HepG2 (cell line): Measurements from ENCODE around the gene S100A4. TPM values are rescaled to one million over a fixed set of nuclear protein-coding genes. Genes with fewer than 3 reads are reported as not detected.
A peak's percentile ranks its signal among the peaks of the same experiment; 100 is the strongest.

ENCODE experiments used
- CENPBD1 ChIP-seq: sonication (generic); formaldehyde crosslinking; IDR thresholded peaks from 2 replicates; pipeline ENCODE4 v1.8.0; 2022; ENCODE audit warnings: missing genetic modification reagents, low read depth, mild to moderate bottlenecking, borderline replicate concordance
- GPBP1L1 ChIP-seq: sonication (generic); formaldehyde crosslinking; IDR thresholded peaks from 2 replicates; pipeline ENCODE4 v1.5.0; 2020; ENCODE audit warnings: mild to moderate bottlenecking, missing genetic modification reagents
- JUN ChIP-seq: sonication (generic); formaldehyde crosslinking; IDR thresholded peaks from 2 replicates; pipeline ENCODE4 v1.4.0; 2020; ENCODE audit warnings: mild to moderate bottlenecking, missing genetic modification reagents
- RFX3 ChIP-seq: IDR thresholded peaks from 2 replicates; pipeline ENCODE4 v1.6.1; 2016; ENCODE audit warnings: missing biosample characterization, missing genetic modification reagents
- SMAD9 ChIP-seq: sonication (generic); formaldehyde crosslinking; IDR thresholded peaks from 2 replicates; pipeline ENCODE4 v1.5.1; 2020; ENCODE audit warnings: mild to moderate bottlenecking, missing genetic modification reagents
- SMC3 ChIP-seq: IDR thresholded peaks from 2 replicates; pipeline ENCODE4 v1.6.1; 2011; ENCODE audit warnings: low read length, improper control_type of control experiment
- WIZ ChIP-seq: sonication (generic); formaldehyde crosslinking; IDR thresholded peaks from 2 replicates; pipeline ENCODE4 v1.5.1; 2020; ENCODE audit warnings: mild to moderate bottlenecking, missing genetic modification reagents
- ZBTB7A ChIP-seq: sonication (generic); formaldehyde crosslinking; IDR thresholded peaks from 2 replicates; pipeline ENCODE4 v1.8.0; 2022; ENCODE audit warnings: mild to moderate bottlenecking, missing genetic modification reagents
- ZFP62 ChIP-seq: sonication (generic); formaldehyde crosslinking; IDR thresholded peaks from 2 replicates; pipeline ENCODE4 v1.4.0; 2020; ENCODE audit warnings: missing genetic modification reagents
- ZNF274 ChIP-seq: sonication (generic); formaldehyde crosslinking; IDR thresholded peaks from 2 replicates; pipeline ENCODE4 v1.5.1; 2020; ENCODE audit warnings: mild to moderate bottlenecking, missing genetic modification reagents
- ZNF329 ChIP-seq: sonication (generic); formaldehyde crosslinking; IDR thresholded peaks from 2 replicates; pipeline ENCODE4 v1.9.0; 2021; ENCODE audit warnings: low read depth, mild to moderate bottlenecking, missing genetic modification reagents
- ZNF431 ChIP-seq: sonication (generic); formaldehyde crosslinking; IDR thresholded peaks from 2 replicates; pipeline ENCODE4 v1.9.0; 2022; ENCODE audit warnings: missing genetic modification reagents, low read depth, mild to moderate bottlenecking, borderline replicate concordance
- ZNF501 ChIP-seq: sonication (generic); formaldehyde crosslinking; IDR thresholded peaks from 2 replicates; pipeline ENCODE4 v1.5.1; 2020; ENCODE audit warnings: mild to moderate bottlenecking, moderate library complexity, missing genetic modification reagents
- ZNF556 ChIP-seq: sonication (generic); formaldehyde crosslinking; IDR thresholded peaks from 2 replicates; pipeline ENCODE4 v1.4.0; 2020; ENCODE audit warnings: mild to moderate bottlenecking, missing genetic modification reagents, borderline replicate concordance
- ZNF589 ChIP-seq: sonication (generic); formaldehyde crosslinking; conservative IDR thresholded peaks from 2 replicates; pipeline ENCODE4 v1.8.0; 2022; ENCODE audit warnings: mild to moderate bottlenecking, moderate library complexity, missing genetic modification reagents
- ZNF713 ChIP-seq: sonication (generic); formaldehyde crosslinking; IDR thresholded peaks from 2 replicates; pipeline ENCODE4 v1.4.0; 2020; ENCODE audit warnings: mild to moderate bottlenecking, missing genetic modification reagents
- ZNF782 ChIP-seq: sonication (generic); formaldehyde crosslinking; IDR thresholded peaks from 2 replicates; pipeline ENCODE4 v1.4.0; 2020; ENCODE audit warnings: missing genetic modification reagents, mild to moderate bottlenecking, borderline replicate concordance
- ZNF878 ChIP-seq: sonication (generic); formaldehyde crosslinking; IDR thresholded peaks from 2 replicates; pipeline ENCODE4 v1.8.1; 2023; ENCODE audit warnings: mild to moderate bottlenecking, missing genetic modification reagents, moderate library complexity
- ZSCAN31 ChIP-seq: sonication (generic); formaldehyde crosslinking; IDR thresholded peaks from 2 replicates; pipeline ENCODE4 v1.5.0; 2020; ENCODE audit warnings: low read depth, mild to moderate bottlenecking, missing genetic modification reagents
- polyA plus RNA-seq, 8 experiments: library from polyadenylated mRNA; depleted of rRNA in 3 of 8; stranded (reverse) in 7 of 8; unstranded in 1 of 8; fragments of >200 nt; fragmentation: Illumina TruSeq in 4 of 8; extraction: Trizol in 4 of 8; gene quantifications; 2 replicates each; pipeline versions ENCODE4 v1.2.1 to v1.2.3, GENCODE V29; 2011 to 2016; ENCODE audit warnings: low read depth in 4 of 8, missing spikeins in 1 of 8, mixed read lengths in 1 of 8; ENCODE audit not compliant: insufficient read depth in 1 of 8
- total RNA-seq, 5 experiments: library from RNA; depleted of rRNA; stranded (reverse); fragments of >200 nt; fragmentation: Illumina TruSeq; extraction: Trizol; gene quantifications; 2 replicates each; pipeline ENCODE4 v1.2.3, GENCODE V29; 2016; ENCODE audit warnings: low read depth in 1 of 5
- TF ChIP-seq, protein P1 (sequence below): sonication (generic); formaldehyde crosslinking; IDR thresholded peaks from 2 replicates; pipeline ENCODE4 v1.9.0; 2022; ENCODE audit warnings: missing genetic modification reagents, mild to moderate bottlenecking, borderline replicate concordance
- TF ChIP-seq, protein P2 (sequence below): sonication (generic); formaldehyde crosslinking; IDR thresholded peaks from 2 replicates; pipeline ENCODE4 v1.8.1; 2023; ENCODE audit warnings: mild to moderate bottlenecking, missing genetic modification reagents
- TF ChIP-seq, protein P3 (sequence below): IDR thresholded peaks from 2 replicates; pipeline ENCODE4 v1.6.1; 2016; ENCODE audit warnings: mild to moderate bottlenecking

S100A4 gene
- total and polyA plus RNA-seq, 2 of the 13 experiments (the other 11 are each of a cell fraction or from before 2014, with no cell fraction given): 12.9 to 20.2 TPM

DNA sequence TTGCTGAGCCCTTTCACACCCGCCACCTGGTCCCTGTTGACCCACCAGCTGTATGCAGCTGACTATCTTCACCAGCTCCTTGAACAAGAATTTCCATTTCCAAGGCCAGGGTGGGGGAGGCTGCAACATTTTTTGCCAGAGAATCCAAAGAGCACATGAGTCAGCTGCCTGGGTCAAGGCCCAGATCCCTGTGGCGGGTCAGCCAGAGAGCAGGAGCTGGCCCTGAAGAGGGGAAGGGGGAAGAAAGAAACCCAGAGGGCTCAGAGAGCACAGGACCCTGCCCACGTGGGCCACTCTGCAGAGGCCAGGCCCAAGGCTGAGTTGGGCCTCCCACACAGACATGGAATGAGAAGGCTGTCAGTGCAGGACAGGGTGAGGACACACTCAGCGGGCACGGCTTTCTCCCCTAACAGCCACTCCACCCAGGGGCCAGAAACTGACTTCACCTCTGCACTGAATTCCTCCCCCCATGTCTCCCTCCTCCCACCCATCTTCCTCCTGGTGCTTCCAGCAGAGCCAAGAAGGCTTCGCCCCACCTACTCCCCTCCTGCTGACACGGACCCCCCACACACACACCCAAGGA lies 38.7 kb downstream of the S100A4 start (continued):
- no peak for TF ChIP-seq WIZ (CRISPR knock-in tag)
- TF ChIP-seq ZNF556 (CRISPR knock-in tag): no peak
- no peak for TF ChIP-seq ZNF501 (CRISPR knock-in tag)
- no peak for TF ChIP-seq RFX3 (CRISPR knock-in tag)
- TF ChIP-seq ZNF329: no peak
- TF ChIP-seq ZFP62 (CRISPR knock-in tag): no peak
- TF ChIP-seq, protein P1, sequence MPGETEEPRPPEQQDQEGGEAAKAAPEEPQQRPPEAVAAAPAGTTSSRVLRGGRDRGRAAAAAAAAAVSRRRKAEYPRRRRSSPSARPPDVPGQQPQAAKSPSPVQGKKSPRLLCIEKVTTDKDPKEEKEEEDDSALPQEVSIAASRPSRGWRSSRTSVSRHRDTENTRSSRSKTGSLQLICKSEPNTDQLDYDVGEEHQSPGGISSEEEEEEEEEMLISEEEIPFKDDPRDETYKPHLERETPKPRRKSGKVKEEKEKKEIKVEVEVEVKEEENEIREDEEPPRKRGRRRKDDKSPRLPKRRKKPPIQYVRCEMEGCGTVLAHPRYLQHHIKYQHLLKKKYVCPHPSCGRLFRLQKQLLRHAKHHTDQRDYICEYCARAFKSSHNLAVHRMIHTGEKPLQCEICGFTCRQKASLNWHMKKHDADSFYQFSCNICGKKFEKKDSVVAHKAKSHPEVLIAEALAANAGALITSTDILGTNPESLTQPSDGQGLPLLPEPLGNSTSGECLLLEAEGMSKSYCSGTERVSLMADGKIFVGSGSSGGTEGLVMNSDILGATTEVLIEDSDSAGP (CRISPR knock-in tag): peak; percentile 15; the same call in 1 of the 2 replicates
- TF ChIP-seq CENPBD1 (CRISPR knock-in tag): no peak
- no peak for TF ChIP-seq ZNF782 (CRISPR knock-in tag)
- TF ChIP-seq SMAD9: no peak
- TF ChIP-seq ZNF713 (CRISPR knock-in tag): no peak
- TF ChIP-seq SMC3: no peak
- no peak for TF ChIP-seq ZNF878 (CRISPR knock-in tag)
- TF ChIP-seq, protein P2, sequence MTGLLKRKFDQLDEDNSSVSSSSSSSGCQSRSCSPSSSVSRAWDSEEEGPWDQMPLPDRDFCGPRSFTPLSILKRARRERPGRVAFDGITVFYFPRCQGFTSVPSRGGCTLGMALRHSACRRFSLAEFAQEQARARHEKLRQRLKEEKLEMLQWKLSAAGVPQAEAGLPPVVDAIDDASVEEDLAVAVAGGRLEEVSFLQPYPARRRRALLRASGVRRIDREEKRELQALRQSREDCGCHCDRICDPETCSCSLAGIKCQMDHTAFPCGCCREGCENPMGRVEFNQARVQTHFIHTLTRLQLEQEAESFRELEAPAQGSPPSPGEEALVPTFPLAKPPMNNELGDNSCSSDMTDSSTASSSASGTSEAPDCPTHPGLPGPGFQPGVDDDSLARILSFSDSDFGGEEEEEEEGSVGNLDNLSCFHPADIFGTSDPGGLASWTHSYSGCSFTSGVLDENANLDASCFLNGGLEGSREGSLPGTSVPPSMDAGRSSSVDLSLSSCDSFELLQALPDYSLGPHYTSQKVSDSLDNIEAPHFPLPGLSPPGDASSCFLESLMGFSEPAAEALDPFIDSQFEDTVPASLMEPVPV (CRISPR knock-in tag): no peak
- TF ChIP-seq GPBP1L1 (CRISPR knock-in tag): no peak
- no peak for TF ChIP-seq ZNF431
- TF ChIP-seq ZSCAN31 (CRISPR knock-in tag): no peak
- TF ChIP-seq ZNF589 (CRISPR knock-in tag): no peak
- TF ChIP-seq ZNF274: no peak
- peak; percentile 70; the same call in 1 of the 2 replicates for TF ChIP-seq JUN (CRISPR knock-in tag)
- TF ChIP-seq, protein P3, sequence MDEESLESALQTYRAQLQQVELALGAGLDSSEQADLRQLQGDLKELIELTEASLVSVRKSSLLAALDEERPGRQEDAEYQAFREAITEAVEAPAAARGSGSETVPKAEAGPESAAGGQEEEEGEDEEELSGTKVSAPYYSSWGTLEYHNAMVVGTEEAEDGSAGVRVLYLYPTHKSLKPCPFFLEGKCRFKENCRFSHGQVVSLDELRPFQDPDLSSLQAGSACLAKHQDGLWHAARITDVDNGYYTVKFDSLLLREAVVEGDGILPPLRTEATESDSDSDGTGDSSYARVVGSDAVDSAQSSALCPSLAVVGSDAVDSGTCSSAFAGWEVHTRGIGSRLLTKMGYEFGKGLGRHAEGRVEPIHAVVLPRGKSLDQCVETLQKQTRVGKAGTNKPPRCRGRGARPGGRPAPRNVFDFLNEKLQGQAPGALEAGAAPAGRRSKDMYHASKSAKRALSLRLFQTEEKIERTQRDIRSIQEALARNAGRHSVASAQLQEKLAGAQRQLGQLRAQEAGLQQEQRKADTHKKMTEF (CRISPR knock-in tag): no peak; the same call in 1 of the 2 replicates
- peak; percentile 47; the same call in 1 of the 2 replicates for TF ChIP-seq ZBTB7A (CRISPR knock-in tag)
